Activated CD8-positive, alpha-beta T cell treated with anti-CD3 and anti-CD28 coated beads for 36 hours (primary cell): ENCODE results near the gene POLDIP2. TPM values are rescaled to one million over a fixed set of nuclear protein-coding genes. Genes with fewer than 3 reads are reported as not detected.

ENCODE experiments used
- ATAC-seq: fragments of 200-7000 bp; cut with Tn5 transposase; one replicate; pipeline ENCODE4 v1.10.0; 2021; ENCODE audit warnings: mild to moderate bottlenecking, moderate library complexity
- CTCF ChIA-PET: fragments of 350-600 bp; sonication (Branson Sonifier 250); formaldehyde crosslinking; loops from one replicate; lab custom pipeline; 2021; ENCODE audit warnings: antibody characterized with exemption; lab: Charles Lee
- POLR2A ChIA-PET: fragments of 350-600 bp; sonication (Branson Sonifier 250); formaldehyde crosslinking; loops from one replicate; lab custom pipeline; 2021; ENCODE audit warnings: antibody characterized with exemption; lab: Charles Lee
- DNase-seq: peaks from one replicate; pipeline ENCODE4 v3.0.0-alpha.2; 2020
- H3K27ac Mint-ChIP-seq: one replicate; pipeline ENCODE4 v1.8.0; 2021; ENCODE audit warnings: mild to moderate bottlenecking, mixed read lengths
- H3K27me3 Mint-ChIP-seq: one replicate; pipeline ENCODE4 v1.8.0; 2021; ENCODE audit warnings: mixed read lengths
- H3K36me3 Mint-ChIP-seq: one replicate; pipeline ENCODE4 v1.8.0; 2021; ENCODE audit warnings: low read depth, mixed read lengths
- H3K4me1 Mint-ChIP-seq: one replicate; pipeline ENCODE4 v1.8.0; 2021; ENCODE audit warnings: low read depth, mixed read lengths
- H3K4me3 Mint-ChIP-seq: one replicate; pipeline ENCODE4 v1.8.0; 2021; ENCODE audit warnings: mild to moderate bottlenecking, moderate library complexity, mixed read lengths
- H3K9me3 Mint-ChIP-seq: one replicate; pipeline ENCODE4 v1.8.0; 2021; ENCODE audit warnings: mixed read lengths
- CTCF ChIP-seq: fragments of 200-600 bp; IDR thresholded peaks from one replicate; pipeline ENCODE4 v1.8.0; 2022; ENCODE audit warnings: antibody characterized with exemption, mild to moderate bottlenecking
- intact Hi-C: fragments of 100-400 bp; cut with micrococcal nuclease; formaldehyde crosslinking; loops from one replicate; pipeline ENCODE4 v1.10.0; 2022
- total RNA-seq, 2 experiments: library from RNA; stranded (reverse); gene quantifications; one replicate each; pipeline ENCODE4 v1.2.3, GENCODE V29; 2021

Gene POLDIP2
- total RNA-seq, 2 experiments from 2014 or later: 87.6 to 88.7 TPM

- intact Hi-C loops: no loop called here
- Mint-ChIP-seq H3K4me3 (no peak overlapping the region), H3K27ac (no peak overlapping the region), H3K36me3 (peaks cover 42% of the 10 kb centered on the region), H3K9me3 (no peaks in the 10 kb centered on the region), H3K4me1 (no peaks in the 10 kb centered on the region), H3K27me3 (no peaks in the 10 kb centered on the region)
- ATAC-seq (no peak), DNase-seq (no peak)
- CTCF ChIA-PET: interaction anchor here (1.5 to 2.0 kb wide), 2 partner anchors 9 to 10 kb away, joined by 4 to 10 read pairs; partner anchors contain the start of genes IFT20 and TNFAIP1
- POLR2A ChIA-PET: interaction anchor here (0.8 to 4.1 kb wide), 7 partner anchors 10 to 71 kb away, joined by 3 to 33 read pairs (median 3); partner anchors contain the start of genes POLDIP2, SLC46A1 and TNFAIP1
- TF ChIP-seq CTCF: no peak
Observed at GRCh38 chr17:28345419-28346198, 11.7 kb downstream of the POLDIP2 start.

GRCh38 chr17:28344435-28344901 is 12.9 kb downstream of the POLDIP2 start:
- DNase-seq (no peak), ATAC-seq (no peak)
- no peaks in the 10 kb centered on the region for H3K27me3 Mint-ChIP-seq
- H3K27ac Mint-ChIP-seq: no peak overlapping the region
- H3K4me3 Mint-ChIP-seq: no peak overlapping the region
- intact Hi-C loops: no loop called here
- TF ChIP-seq CTCF: no peak
- H3K36me3 Mint-ChIP-seq: peaks cover 39% of the 10 kb centered on the region
- no peaks in the 10 kb centered on the region for H3K9me3 Mint-ChIP-seq
- POLR2A ChIA-PET: interaction anchor here (1.1 to 4.1 kb wide), 3 partner anchors 9 to 15 kb away, joined by 3 to 33 read pairs (median 3); partner anchors contain the start of gene POLDIP2
- CTCF ChIA-PET: no interaction called here
- peaks cover 3% of the 10 kb centered on the region for H3K4me1 Mint-ChIP-seq

GRCh38 chr17:28344011-28344410 is 13.3 kb downstream of the POLDIP2 start:
- TF ChIP-seq CTCF: no peak
- DNase-seq: no peak
- POLR2A ChIA-PET: interaction anchor here (1.1 to 1.4 kb wide), 4 partner anchors 10 to 72 kb away, joined by 3 read pairs; partner anchors contain the start of gene POLDIP2
- ATAC-seq: no peak
- no peaks in the 10 kb centered on the region for H3K9me3 Mint-ChIP-seq
- intact Hi-C loops: no loop called here
- CTCF ChIA-PET: no interaction called here
- no peak overlapping the region for H3K4me3 Mint-ChIP-seq
- H3K4me1 Mint-ChIP-seq: peaks cover 3% of the 10 kb centered on the region
- peaks cover 39% of the 10 kb centered on the region for H3K36me3 Mint-ChIP-seq
- H3K27ac Mint-ChIP-seq: peak overlapping the region; percentile 1
- H3K27me3 Mint-ChIP-seq: no peaks in the 10 kb centered on the region

GRCh38 chr17:28343491-28343932 is 13.8 kb downstream of the POLDIP2 start:
- H3K4me3 Mint-ChIP-seq: no peak overlapping the region
- H3K27ac Mint-ChIP-seq: peak overlapping the region; percentile 1
- ATAC-seq (peak; percentile 25), DNase-seq (no peak)
- CTCF ChIA-PET: no interaction called here
- POLR2A ChIA-PET: interaction anchor here (1.0 to 1.4 kb wide), 4 partner anchors 10 to 73 kb away, joined by 3 read pairs; partner anchors contain the start of gene POLDIP2
- no peaks in the 10 kb centered on the region for H3K27me3 Mint-ChIP-seq
- no peaks in the 10 kb centered on the region for H3K9me3 Mint-ChIP-seq
- H3K36me3 Mint-ChIP-seq: peaks cover 35% of the 10 kb centered on the region
- intact Hi-C loops: no loop called here
- no peak for TF ChIP-seq CTCF
- peaks cover 5% of the 10 kb centered on the region for H3K4me1 Mint-ChIP-seq

- no peak for TF ChIP-seq CTCF
- no peak for ATAC-seq
- Mint-ChIP-seq H3K27ac (no peak overlapping the region), H3K4me1 (peaks cover 11% of the 10 kb centered on the region), H3K4me3 (no peak overlapping the region), H3K27me3 (no peaks in the 10 kb centered on the region), H3K9me3 (no peaks in the 10 kb centered on the region), H3K36me3 (peaks cover 30% of the 10 kb centered on the region)
- intact Hi-C loops: no loop called here
- no peak for DNase-seq
- CTCF ChIA-PET: no interaction called here
- POLR2A ChIA-PET: interaction anchor here (1.2 to 1.4 kb wide), 2 partner anchors 15 kb away, joined by 3 read pairs; partner anchors contain the start of gene POLDIP2
Observed at GRCh38 chr17:28342313-28342712, 15.0 kb downstream of the POLDIP2 start.
